ENCODE measurements around the gene TMUB2.

- no peak for TF ChIP-seq POU2F2 (IDR thresholded peaks at IDR 0.05; ENCODE audit: low read depth, low read length)
- TF ChIP-seq POLR2AphosphoS5 (IDR thresholded peaks at IDR 0.05; ENCODE audit: low read depth, low read length) = no peak
- TF ChIP-seq POLR2A (IDR thresholded peaks at IDR 0.05; ENCODE audit: low read depth, low read length) = no peak; the same call in 1 of the 2 replicates
Measured at GRCh38 chr17:44188576-44189403, 2.0 kb downstream of the TMUB2 start.

Measured in GM12891 (cell line).